ENCODE measurements around the gene INO80D.
A peak's percentile ranks its signal among the peaks of the same experiment; 100 is the strongest.
"Not testable (repeated sequence)": the region's sequence is repeated elsewhere in the genome, so short reads cannot be mapped to it uniquely, and the experiment has no call there.

INO80D gene

GRCh38 chr2:206085742-206086445 is at the start of gene INO80D:
Gene INO80D (minus strand): TSS chr2:206086174. CDS start chr2:206063016, 23,158 bp downstream.
- DNase-seq (ENCODE audit: low read depth, low spot score) = peak; percentile 66

- DNase-seq (ENCODE audit: low read depth, low spot score) = no peak
Measured at GRCh38 chr2:206127656-206128055, 41.7 kb upstream of the INO80D start.

GRCh38 chr2:206125901-206126300 is 39.9 kb upstream of the INO80D start:
- DNase-seq (ENCODE audit: low read depth, low spot score) = no peak

- DNase-seq (ENCODE audit: low read depth, low spot score) = not testable (repeated sequence)
Measured at GRCh38 chr2:206122569-206122968, 36.6 kb upstream of the INO80D start.

- DNase-seq (ENCODE audit: low read depth, low spot score) = no peak
Measured at GRCh38 chr2:206116278-206116677, 30.3 kb upstream of the INO80D start.

- DNase-seq (ENCODE audit: low read depth, low spot score) = no peak
Measured at GRCh38 chr2:206115026-206115578, 29.1 kb upstream of the INO80D start.

- no peak for DNase-seq (ENCODE audit: low read depth, low spot score)
Measured at GRCh38 chr2:206112846-206113547, 27.0 kb upstream of the INO80D start.

GRCh38 chr2:206112108-206112507 is 26.1 kb upstream of the INO80D start:
- DNase-seq (ENCODE audit: low read depth, low spot score) = no peak

GRCh38 chr2:206108713-206109112 is 22.7 kb upstream of the INO80D start:
- no peak for DNase-seq (ENCODE audit: low read depth, low spot score)

- no peak for DNase-seq (ENCODE audit: low read depth, low spot score)
Measured at GRCh38 chr2:206105541-206105940, 19.6 kb upstream of the INO80D start.

- DNase-seq (ENCODE audit: low read depth, low spot score) = no peak
Measured at GRCh38 chr2:206105038-206105437, 19.1 kb upstream of the INO80D start.

GRCh38 chr2:206098872-206099271 is 12.9 kb upstream of the INO80D start:
- not testable (repeated sequence) for DNase-seq (ENCODE audit: low read depth, low spot score)

- no peak for DNase-seq (ENCODE audit: low read depth, low spot score)
Measured at GRCh38 chr2:206098471-206098870, 12.5 kb upstream of the INO80D start.

- no peak for DNase-seq (ENCODE audit: low read depth, low spot score)
Measured at GRCh38 chr2:206096876-206097275, 10.9 kb upstream of the INO80D start.

GRCh38 chr2:206095536-206096332 is 9.8 kb upstream of the INO80D start:
- DNase-seq (ENCODE audit: low read depth, low spot score) = no peak

- DNase-seq (ENCODE audit: low read depth, low spot score) = no peak
Measured at GRCh38 chr2:206092297-206092696, 6.3 kb upstream of the INO80D start.

- no peak for DNase-seq (ENCODE audit: low read depth, low spot score)
Measured at GRCh38 chr2:206088248-206088647, 2.3 kb upstream of the INO80D start.

- DNase-seq (ENCODE audit: low read depth, low spot score) = no peak
Measured at GRCh38 chr2:206086716-206087350, 859 bp upstream of the INO80D start.

- DNase-seq (ENCODE audit: low read depth, low spot score) = no peak
Measured at GRCh38 chr2:206084870-206085741, 868 bp downstream of the INO80D start.

- no peak for DNase-seq (ENCODE audit: low read depth, low spot score)
Measured at GRCh38 chr2:206084439-206084869, 1.5 kb downstream of the INO80D start.
